T47D (cell line): ENCODE data around the gene LOXHD1.

Experiments
- DNase-seq, 2 experiments: peaks; one replicate each; pipeline versions ENCODE4 v3.0.0 to v3.0.0-alpha.2; 2011 to 2012; ENCODE audit warnings: low read depth in 1 of 2, low spot score in 1 of 2
- JUND ChIP-seq: IDR thresholded peaks from 2 replicates; pipeline ENCODE4 v1.6.1; 2012; ENCODE audit warnings: low read depth
- in situ Hi-C: cut with HindIII; loops from 2 replicates; pipeline ENCODE4 v1.10.0; 2016; ENCODE audit warnings: low sequenced_read_pairs, low pct_unique_long_range_greater_than_20kb

LOXHD1 gene

GRCh38 chr18:46657115-46657955 lies at the start of gene LOXHD1:
Gene LOXHD1, minus strand, starts transcription at chr18:46657220. Its CDS starts 187 bp downstream, at chr18:46657033.
- no peak for TF ChIP-seq JUND
- in situ Hi-C loops, result no loop called here
- no peak for DNase-seq

GRCh38 chr18:46705521-46705920 lies 48.5 kb upstream of the LOXHD1 start:
- in situ Hi-C loops, result no loop called here
- no peak for TF ChIP-seq JUND
- DNase-seq, result no peak

- in situ Hi-C loops, result no loop called here
- no peak for DNase-seq
- no peak for TF ChIP-seq JUND
Measured at GRCh38 chr18:46704816-46705215, 47.8 kb upstream of the LOXHD1 start.

GRCh38 chr18:46704189-46704588 lies 47.2 kb upstream of the LOXHD1 start:
- in situ Hi-C loops, result no loop called here
- no peak for TF ChIP-seq JUND

GRCh38 chr18:46702471-46702870 lies 45.5 kb upstream of the LOXHD1 start:
- no peak for TF ChIP-seq JUND
- in situ Hi-C loops, result no loop called here
- no peak for DNase-seq

More at GRCh38 chr18:46704189-46704588, 47.2 kb upstream of the LOXHD1 start:
- DNase-seq, result no peak

GRCh38 chr18:46700066-46700824 lies 43.2 kb upstream of the LOXHD1 start:
- in situ Hi-C loops, result no loop called here
- TF ChIP-seq JUND, result no peak
- no peak for DNase-seq

GRCh38 chr18:46696702-46697101 lies 39.7 kb upstream of the LOXHD1 start:
- in situ Hi-C loops, result no loop called here
- no peak for TF ChIP-seq JUND
- DNase-seq, result no peak

- TF ChIP-seq JUND, result no peak
- DNase-seq, result no peak
- in situ Hi-C loops, result no loop called here
Measured at GRCh38 chr18:46696268-46696667, 39.2 kb upstream of the LOXHD1 start.

GRCh38 chr18:46693996-46694395 lies 37.0 kb upstream of the LOXHD1 start:
- in situ Hi-C loops, result no loop called here
- DNase-seq, result no peak
- TF ChIP-seq JUND, result no peak

GRCh38 chr18:46688853-46689525 lies 32.0 kb upstream of the LOXHD1 start:
- DNase-seq, result no peak
- TF ChIP-seq JUND, result no peak
- in situ Hi-C loops, result no loop called here

GRCh38 chr18:46686186-46686585 lies 29.2 kb upstream of the LOXHD1 start:
- DNase-seq, result no peak
- no peak for TF ChIP-seq JUND
- in situ Hi-C loops, result no loop called here

GRCh38 chr18:46683252-46683651 lies 26.2 kb upstream of the LOXHD1 start:
- DNase-seq, result no peak
- no peak for TF ChIP-seq JUND
- in situ Hi-C loops, result no loop called here
